ENCODE measurements around the gene DNAJB5. TPM values are rescaled to one million over a fixed set of nuclear protein-coding genes. Genes with fewer than 3 reads are reported as not detected.
"Not testable (repeated sequence)": the region's sequence is repeated elsewhere in the genome, so short reads cannot be mapped to it uniquely, and the experiment has no call there.

Gene DNAJB5
- total RNA-seq, 2 donors from 2014 or later = 34.9 to 82.4 TPM

- Histone ChIP-seq H3K27me3 (no peaks in the 10 kb centered on the region), H3K9me3 (no peaks in the 10 kb centered on the region), H3K27ac (no peak overlapping the region), H3K36me3 (peaks cover 5% of the 10 kb centered on the region), H3K4me3 (no peak overlapping the region), H3K4me1 (peaks cover 0 to 8% of the 10 kb centered on the region in 2 donors)
- no peak for TF ChIP-seq CTCF (IDR thresholded peaks at IDR 0.05)
- DNase-seq (ENCODE audit: low spot score) = peak; percentile 21
Observed at GRCh38 chr9:35002623-35003022, 13.1 kb downstream of the DNAJB5 start.

- H3K27me3 ChIP-seq, H3K4me3 ChIP-seq, H3K9me3 ChIP-seq, H3K36me3 ChIP-seq, H3K27ac ChIP-seq, H3K4me1 ChIP-seq: not testable (repeated sequence)
- DNase-seq (ENCODE audit: low spot score) = peak; percentile 18
Observed at GRCh38 chr9:35004299-35004698, 14.8 kb downstream of the DNAJB5 start.

- Histone ChIP-seq H3K9me3 (peaks cover 0 to 17% of the 10 kb centered on the region in 2 donors), H3K4me1 (no peaks in the 10 kb centered on the region), H3K4me3 (no peak overlapping the region), H3K27ac (no peak overlapping the region), H3K36me3 (peaks cover 46% of the 10 kb centered on the region), H3K27me3 (no peaks in the 10 kb centered on the region)
- peak; percentile 5 for DNase-seq (ENCODE audit: low spot score)
- TF ChIP-seq CTCF (IDR thresholded peaks at IDR 0.05) = no peak
Observed at GRCh38 chr9:35010351-35010958, 20.9 kb downstream of the DNAJB5 start.

DNA sequence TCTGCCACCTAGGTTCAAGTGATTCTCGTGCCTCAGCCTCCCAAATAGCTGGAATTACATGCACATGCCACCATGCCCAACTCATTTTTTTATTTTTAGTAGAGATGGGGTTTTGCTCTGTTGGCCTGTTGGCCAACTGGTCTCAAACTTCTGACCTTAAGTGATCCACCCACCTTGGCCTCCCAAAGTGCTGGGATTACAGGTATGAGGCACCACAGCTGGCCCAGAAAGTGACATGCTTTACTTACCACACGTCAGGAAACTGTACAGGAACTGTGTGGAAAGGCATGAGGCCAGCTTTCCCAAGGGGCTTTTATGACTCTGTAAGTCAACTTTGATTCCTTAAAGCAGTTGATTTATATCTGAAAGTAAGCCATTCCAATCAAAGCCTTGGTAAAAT is 25.0 kb downstream of the DNAJB5 start:
- H3K4me1 ChIP-seq = no peaks in the 10 kb centered on the region
- H3K27ac ChIP-seq = no peak overlapping the region
- peaks cover 0 to 17% of the 10 kb centered on the region in 2 donors for H3K9me3 ChIP-seq
- peak; percentile 4 for DNase-seq (ENCODE audit: low spot score)
- H3K4me3 ChIP-seq = no peak overlapping the region
- TF ChIP-seq CTCF (IDR thresholded peaks at IDR 0.05) = no peak
- H3K27me3 ChIP-seq = no peaks in the 10 kb centered on the region
- H3K36me3 ChIP-seq = peaks cover 44% of the 10 kb centered on the region

DNA sequence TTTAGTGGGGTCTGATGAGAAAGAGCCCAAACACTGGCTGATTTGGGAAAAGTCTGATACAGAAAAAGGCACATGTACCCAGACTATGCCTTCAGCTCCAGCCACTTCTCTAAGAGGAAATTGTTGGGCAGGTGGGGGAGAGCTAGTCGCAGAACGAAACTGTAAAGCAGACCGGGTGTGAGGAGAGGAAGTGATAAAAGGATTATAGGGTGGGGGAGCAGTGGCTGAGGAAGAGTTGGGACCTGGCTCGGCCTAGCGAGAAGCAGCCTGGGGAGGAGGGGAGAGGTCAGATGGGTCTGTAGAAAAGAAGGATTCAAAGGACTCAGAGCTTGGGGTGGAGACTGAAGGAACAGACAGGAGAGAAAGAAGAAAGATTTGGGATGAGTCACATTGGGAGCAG is 33.9 kb downstream of the DNAJB5 start:
- not testable (repeated sequence) for H3K27me3 ChIP-seq; DNase-seq (ENCODE audit: low spot score); H3K4me3 ChIP-seq; H3K27ac ChIP-seq; H3K9me3 ChIP-seq
- Histone ChIP-seq H3K4me1 (peaks cover 0 to 13% of the 10 kb centered on the region in 2 donors), H3K36me3 (peaks cover 12% of the 10 kb centered on the region)

DNA sequence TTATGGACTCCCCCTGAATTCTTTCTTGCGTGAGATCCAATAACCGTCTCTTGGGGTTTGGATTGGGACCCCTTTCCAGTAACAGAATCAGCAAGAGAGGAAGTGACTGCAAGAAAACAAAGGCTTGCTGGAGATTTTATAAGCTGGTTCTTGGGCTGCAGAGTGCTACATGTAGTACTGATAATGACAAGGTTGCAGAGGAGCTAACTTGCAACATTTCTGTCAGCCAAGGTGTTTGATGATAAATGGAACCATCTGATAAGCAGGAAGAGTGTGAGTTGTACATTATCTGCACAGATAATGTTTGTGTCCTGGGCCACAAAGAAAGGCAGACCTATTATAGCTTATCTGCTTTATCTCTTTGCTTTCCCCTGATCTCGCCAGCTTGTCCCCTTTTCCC is 37.1 kb downstream of the DNAJB5 start:
- H3K9me3 ChIP-seq = no peaks in the 10 kb centered on the region
- no peak for TF ChIP-seq CTCF (IDR thresholded peaks at IDR 0.05)
- H3K27ac ChIP-seq = peak overlapping the region; percentile 12 to 65
- no peaks in the 10 kb centered on the region for H3K27me3 ChIP-seq
- peaks cover 9% of the 10 kb centered on the region for H3K36me3 ChIP-seq
- H3K4me1 ChIP-seq = peaks cover 0 to 13% of the 10 kb centered on the region in 2 donors
- H3K4me3 ChIP-seq = no peak overlapping the region
- no peak for DNase-seq (ENCODE audit: low spot score)

DNA sequence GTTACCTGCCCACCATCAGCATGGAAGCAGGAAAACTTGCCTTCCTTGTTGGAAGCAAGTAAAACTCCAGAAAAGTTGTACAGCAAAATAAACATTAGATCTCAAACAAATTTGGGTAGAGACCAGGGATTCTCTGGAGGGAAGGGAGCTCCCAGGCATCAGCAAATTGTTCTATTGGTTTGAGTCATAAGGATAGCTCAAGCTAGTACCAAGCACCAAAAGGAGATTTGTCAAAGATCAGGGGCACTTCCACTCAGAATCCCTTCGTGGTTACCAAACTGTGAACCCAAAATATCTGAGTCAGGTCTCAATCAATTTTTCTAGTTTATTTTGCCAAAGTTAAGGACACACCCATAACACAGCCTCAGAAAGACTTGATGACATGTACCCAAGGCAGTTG is 37.8 kb downstream of the DNAJB5 start:
- peaks cover 0 to 13% of the 10 kb centered on the region in 2 donors for H3K4me1 ChIP-seq
- H3K36me3 ChIP-seq = peaks cover 2% of the 10 kb centered on the region
- TF ChIP-seq CTCF (IDR thresholded peaks at IDR 0.05) = no peak
- DNase-seq (ENCODE audit: low spot score) = no peak
- H3K9me3 ChIP-seq = no peaks in the 10 kb centered on the region
- H3K27ac ChIP-seq = peak overlapping the region in 1 of 2 donors; percentile 65
- H3K27me3 ChIP-seq = no peaks in the 10 kb centered on the region
- no peak overlapping the region for H3K4me3 ChIP-seq

Data from right atrium auricular region (tissue), 2 donors.